ENCODE results near the gene TCEANC2.

TCEANC2 gene

DNA sequence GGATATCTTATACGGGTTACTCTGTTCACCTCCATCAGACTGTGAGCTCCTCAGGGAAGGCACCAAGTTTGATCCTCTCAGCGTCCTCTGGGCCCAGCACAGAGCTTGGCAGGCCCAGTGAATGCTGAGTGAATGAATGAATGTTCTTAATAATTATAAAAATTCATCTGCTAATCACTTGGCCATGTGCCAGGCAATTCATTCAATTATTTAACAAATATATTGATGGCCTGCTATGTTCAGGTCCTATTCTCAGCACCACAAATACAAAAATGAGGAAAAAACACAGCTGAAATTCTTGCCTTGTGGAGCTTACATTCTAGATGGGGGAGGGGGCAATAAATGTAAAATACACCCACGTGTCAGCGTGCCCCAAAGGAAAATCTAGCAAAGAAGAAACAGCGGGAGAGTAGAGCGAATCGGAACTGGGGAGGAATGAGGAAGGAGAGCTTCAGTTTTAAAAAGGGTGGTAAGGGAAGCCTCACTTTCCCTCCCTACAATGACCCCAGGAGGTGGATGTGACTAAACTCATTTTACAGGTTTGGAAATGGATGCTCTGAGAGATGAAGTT is 83.6 kb downstream of the TCEANC2 start:
- H3K27ac ChIP-seq (ENCODE audit: low read depth, low read length, severe bottlenecking) = peak overlapping the region; percentile 95
- H3K4me1 ChIP-seq (ENCODE audit: control insufficient read depth, insufficient read depth, low read length, poor library complexity, severe bottlenecking) = peaks cover 30% of the 10 kb centered on the region
- H3K9me3 ChIP-seq (ENCODE audit: control insufficient read depth, low read length) = peaks cover 4% of the 10 kb centered on the region
- H3K36me3 ChIP-seq (ENCODE audit: control insufficient read depth, insufficient read depth, low read length) = no peaks in the 10 kb centered on the region
- no peak overlapping the region for H3K4me3 ChIP-seq (ENCODE audit: extremely low read depth, insufficient read depth, low read length, poor library complexity, severe bottlenecking)
- WGBS, 2 experiments (ENCODE audit: insufficient coverage in 2 of 2) = 64 to 91% methylated on average over 4 to 6 of the region's 7 CpGs

DNA sequence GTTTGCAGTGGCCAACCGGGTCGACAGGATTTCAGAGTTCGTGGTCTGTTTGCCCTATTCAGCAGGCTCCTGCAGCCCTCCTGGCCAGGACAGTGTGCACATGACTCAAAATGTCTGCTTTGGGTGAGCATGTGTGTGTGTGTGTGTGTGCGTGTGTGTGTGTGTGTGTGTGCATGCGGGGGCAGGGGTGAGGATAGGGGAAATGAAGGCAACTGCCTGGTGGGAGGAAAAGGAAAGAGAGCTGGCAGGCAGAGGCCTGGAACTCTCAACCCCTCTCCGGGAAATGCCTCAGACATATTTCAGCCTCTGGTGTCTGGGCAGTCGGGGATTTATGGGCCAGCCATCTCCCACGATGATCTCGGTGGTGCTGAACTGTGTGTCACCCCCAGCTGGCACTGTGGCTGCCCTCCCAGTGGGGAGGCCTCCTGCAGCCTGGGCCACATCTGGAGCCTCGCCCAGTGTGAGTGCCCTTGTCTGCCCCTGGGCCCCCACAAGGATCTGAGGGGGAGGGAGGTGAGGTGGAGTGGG is 84.2 kb downstream of the TCEANC2 start:
- peak overlapping the region; percentile 69 for H3K27ac ChIP-seq (ENCODE audit: low read depth, low read length, severe bottlenecking)
- H3K9me3 ChIP-seq (ENCODE audit: control insufficient read depth, low read length) = peaks cover 4% of the 10 kb centered on the region
- WGBS, 2 experiments (ENCODE audit: insufficient coverage in 2 of 2) = 61 to 64% methylated on average over 5 to 8 of the region's 10 CpGs
- H3K36me3 ChIP-seq (ENCODE audit: control insufficient read depth, insufficient read depth, low read length) = no peaks in the 10 kb centered on the region
- no peak overlapping the region for H3K4me3 ChIP-seq (ENCODE audit: extremely low read depth, insufficient read depth, low read length, poor library complexity, severe bottlenecking)
- H3K4me1 ChIP-seq (ENCODE audit: control insufficient read depth, insufficient read depth, low read length, poor library complexity, severe bottlenecking) = peaks cover 30% of the 10 kb centered on the region

DNA sequence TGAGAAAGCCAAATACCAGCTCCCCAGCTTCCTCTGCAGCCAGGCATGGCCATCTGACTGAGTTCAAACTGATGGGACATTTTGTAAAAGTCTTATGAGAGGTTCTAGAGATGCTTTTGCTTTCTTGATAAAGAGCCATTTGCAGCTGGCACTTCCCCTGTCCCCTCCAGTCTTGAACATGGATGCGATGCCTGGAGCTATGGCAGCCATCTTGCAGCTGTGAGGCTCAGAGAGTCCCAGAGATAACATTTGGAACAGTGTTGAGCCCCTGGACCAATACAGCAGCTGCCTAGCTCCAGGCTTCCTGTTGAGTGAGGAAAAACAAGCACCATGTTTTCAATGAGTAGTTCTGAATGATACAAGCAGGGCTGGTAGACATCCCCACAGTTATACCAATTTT is 85.6 kb downstream of the TCEANC2 start:
- Histone ChIP-seq H3K9me3 (ENCODE audit: control insufficient read depth, low read length) (peaks cover 4% of the 10 kb centered on the region), H3K27ac (ENCODE audit: low read depth, low read length, severe bottlenecking) (no peak overlapping the region), H3K4me3 (ENCODE audit: extremely low read depth, insufficient read depth, low read length, poor library complexity, severe bottlenecking) (no peak overlapping the region), H3K36me3 (ENCODE audit: control insufficient read depth, insufficient read depth, low read length) (no peaks in the 10 kb centered on the region), H3K4me1 (ENCODE audit: control insufficient read depth, insufficient read depth, low read length, poor library complexity, severe bottlenecking) (peaks cover 30% of the 10 kb centered on the region)
- WGBS, 2 experiments (ENCODE audit: insufficient coverage in 2 of 2) = 93 to 100% methylated on average over 1 of the region's 1 CpG

DNA sequence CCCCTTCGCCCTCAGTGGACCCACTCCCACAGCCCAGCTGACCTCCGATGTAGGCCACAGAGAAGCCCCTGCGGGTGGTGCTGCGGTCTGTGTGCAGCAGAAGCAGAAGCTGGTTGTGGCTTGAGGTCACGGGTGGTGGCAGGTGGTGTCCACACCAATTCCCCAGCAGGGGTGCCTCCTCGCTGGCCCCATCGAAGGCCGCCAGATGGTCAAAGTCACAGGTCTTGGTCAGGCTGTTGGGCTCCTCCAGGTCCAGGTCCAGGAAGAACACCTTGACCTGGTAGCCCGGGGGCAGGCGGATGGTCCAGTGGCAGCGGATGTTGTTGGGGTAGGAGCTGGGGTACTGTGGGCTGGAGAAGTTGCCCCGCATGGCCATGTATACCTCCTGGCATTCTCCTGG is 86.3 kb downstream of the TCEANC2 start:
- Histone ChIP-seq H3K27ac (ENCODE audit: low read depth, low read length, severe bottlenecking) (no peak overlapping the region), H3K36me3 (ENCODE audit: control insufficient read depth, insufficient read depth, low read length) (no peaks in the 10 kb centered on the region), H3K9me3 (ENCODE audit: control insufficient read depth, low read length) (peaks cover 4% of the 10 kb centered on the region), H3K4me3 (ENCODE audit: extremely low read depth, insufficient read depth, low read length, poor library complexity, severe bottlenecking) (no peak overlapping the region), H3K4me1 (ENCODE audit: control insufficient read depth, insufficient read depth, low read length, poor library complexity, severe bottlenecking) (peaks cover 30% of the 10 kb centered on the region)
- 98 to 100% methylated on average over 9 to 10 of the region's 12 CpGs for WGBS, 2 experiments (ENCODE audit: insufficient coverage in 2 of 2)

DNA sequence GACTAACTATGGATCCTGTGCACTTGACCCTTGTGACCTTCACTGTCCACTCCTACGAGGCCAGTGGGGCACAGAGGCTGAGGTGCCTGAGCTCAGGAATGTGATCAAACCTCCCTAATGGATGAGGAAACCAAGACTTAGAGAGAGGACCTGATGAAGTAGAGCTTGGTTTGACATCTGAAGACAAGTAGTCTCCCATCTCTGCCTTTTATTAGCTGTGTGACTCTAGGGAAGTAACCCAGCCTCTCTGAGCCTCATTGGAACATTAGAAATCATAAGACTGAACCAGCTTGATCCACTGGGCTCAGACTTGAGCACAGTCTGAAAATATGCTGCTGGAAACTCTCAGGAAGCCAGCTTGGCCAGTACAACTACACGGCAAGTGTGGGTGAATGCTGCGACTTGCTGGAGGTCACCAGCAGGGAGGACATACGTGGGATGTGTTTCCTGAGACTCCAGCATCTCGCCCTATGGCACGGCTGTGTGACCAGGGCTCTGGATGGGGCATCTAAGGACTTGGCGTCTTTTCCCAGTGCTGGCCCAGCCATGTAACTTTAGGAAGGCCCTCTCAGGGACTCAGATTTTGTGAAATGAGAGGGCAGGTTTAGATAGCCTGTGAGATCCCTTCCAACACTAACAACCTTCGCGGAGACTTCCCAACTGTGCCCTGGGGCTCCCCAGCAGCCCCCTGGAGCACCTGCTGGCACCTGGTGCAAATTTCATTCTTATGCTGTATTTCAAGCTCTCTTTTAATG is 88.9 kb downstream of the TCEANC2 start:
- no peak overlapping the region for H3K27ac ChIP-seq (ENCODE audit: low read depth, low read length, severe bottlenecking)
- no peaks in the 10 kb centered on the region for H3K36me3 ChIP-seq (ENCODE audit: control insufficient read depth, insufficient read depth, low read length)
- 80 to 85% methylated on average over 7 to 9 of the region's 9 CpGs for WGBS, 2 experiments (ENCODE audit: insufficient coverage in 2 of 2)
- no peak overlapping the region for H3K4me3 ChIP-seq (ENCODE audit: extremely low read depth, insufficient read depth, low read length, poor library complexity, severe bottlenecking)
- H3K4me1 ChIP-seq (ENCODE audit: control insufficient read depth, insufficient read depth, low read length, poor library complexity, severe bottlenecking) = peaks cover 9% of the 10 kb centered on the region
- peaks cover 4% of the 10 kb centered on the region for H3K9me3 ChIP-seq (ENCODE audit: control insufficient read depth, low read length)

DNA sequence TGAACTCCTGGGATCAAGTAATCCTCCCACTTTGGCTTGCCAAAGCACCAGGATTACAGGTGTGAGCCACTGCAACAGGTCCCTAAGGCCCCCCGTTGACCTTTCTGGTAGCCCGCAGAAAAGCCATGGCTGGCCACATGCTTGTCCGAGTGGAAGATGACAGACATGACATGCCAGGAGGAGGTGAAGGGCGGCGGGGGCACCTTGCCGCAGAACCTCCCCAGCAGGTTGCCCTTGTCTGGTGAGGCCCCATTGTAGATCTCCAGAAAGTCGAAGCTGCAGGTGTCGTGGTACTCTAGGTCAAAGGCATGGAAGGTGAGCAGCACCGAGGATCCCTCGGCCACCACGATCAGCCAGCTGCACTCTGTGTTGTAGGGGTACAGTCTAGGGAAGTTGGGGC is 91.0 kb downstream of the TCEANC2 start:
- no peak overlapping the region for H3K4me3 ChIP-seq (ENCODE audit: extremely low read depth, insufficient read depth, low read length, poor library complexity, severe bottlenecking)
- peaks cover under 1% of the 10 kb centered on the region for H3K9me3 ChIP-seq (ENCODE audit: control insufficient read depth, low read length)
- no peaks in the 10 kb centered on the region for H3K36me3 ChIP-seq (ENCODE audit: control insufficient read depth, insufficient read depth, low read length)
- 92 to 95% methylated on average over 6 to 11 of the region's 11 CpGs for WGBS, 2 experiments (ENCODE audit: insufficient coverage in 2 of 2)
- H3K4me1 ChIP-seq (ENCODE audit: control insufficient read depth, insufficient read depth, low read length, poor library complexity, severe bottlenecking) = no peaks in the 10 kb centered on the region
- H3K27ac ChIP-seq (ENCODE audit: low read depth, low read length, severe bottlenecking) = no peak overlapping the region

DNA sequence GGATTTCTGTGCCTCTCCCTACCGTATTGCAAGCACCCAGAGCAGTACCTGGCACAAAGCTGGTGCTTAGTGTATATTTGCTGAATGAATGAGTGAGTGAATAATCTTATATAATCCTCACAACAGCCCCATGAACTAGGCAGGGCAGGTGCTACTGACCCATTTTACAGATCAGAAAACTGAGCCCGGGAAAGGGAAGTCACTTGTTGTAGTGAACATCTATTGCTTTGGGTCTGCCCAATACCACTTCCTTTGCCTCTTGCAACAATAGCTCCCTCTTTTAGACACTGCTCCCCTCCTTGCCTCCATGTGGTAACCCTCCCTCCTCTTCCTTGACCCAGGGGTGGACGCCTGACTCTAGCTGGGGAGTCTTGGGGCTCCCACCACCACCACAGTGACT is 96.3 kb downstream of the TCEANC2 start:
- WGBS, 2 experiments (ENCODE audit: insufficient coverage in 2 of 2) = 100% methylated on average over 1 to 2 of the region's 3 CpGs
- no peak overlapping the region for H3K27ac ChIP-seq (ENCODE audit: low read depth, low read length, severe bottlenecking)
- peaks cover 4% of the 10 kb centered on the region for H3K4me1 ChIP-seq (ENCODE audit: control insufficient read depth, insufficient read depth, low read length, poor library complexity, severe bottlenecking)
- no peak overlapping the region for H3K4me3 ChIP-seq (ENCODE audit: extremely low read depth, insufficient read depth, low read length, poor library complexity, severe bottlenecking)
- no peaks in the 10 kb centered on the region for H3K36me3 ChIP-seq (ENCODE audit: control insufficient read depth, insufficient read depth, low read length)
- no peaks in the 10 kb centered on the region for H3K9me3 ChIP-seq (ENCODE audit: control insufficient read depth, low read length)

DNA sequence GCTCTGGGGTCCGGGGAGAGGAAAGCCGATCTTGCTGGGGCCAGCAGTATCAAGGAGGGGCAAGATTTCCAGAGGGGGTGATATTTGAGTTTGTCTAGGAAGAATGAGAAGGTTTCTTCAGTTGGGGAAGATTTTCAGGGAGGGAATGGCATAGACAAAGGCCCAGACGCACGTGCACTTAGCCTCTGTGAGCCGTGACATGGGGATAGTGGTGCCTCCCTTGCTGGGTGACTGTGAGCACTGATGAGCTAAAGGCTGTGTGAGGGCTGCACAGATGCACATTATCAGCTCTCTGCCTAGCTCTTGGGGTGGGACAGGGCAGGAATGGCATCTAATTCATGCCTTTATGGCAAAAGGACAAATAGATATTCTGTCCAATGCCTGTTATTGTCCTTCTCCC is 97.6 kb downstream of the TCEANC2 start:
- Histone ChIP-seq H3K4me1 (ENCODE audit: control insufficient read depth, insufficient read depth, low read length, poor library complexity, severe bottlenecking) (peaks cover 4% of the 10 kb centered on the region), H3K4me3 (ENCODE audit: extremely low read depth, insufficient read depth, low read length, poor library complexity, severe bottlenecking) (no peak overlapping the region), H3K36me3 (ENCODE audit: control insufficient read depth, insufficient read depth, low read length) (no peaks in the 10 kb centered on the region), H3K9me3 (ENCODE audit: control insufficient read depth, low read length) (no peaks in the 10 kb centered on the region), H3K27ac (ENCODE audit: low read depth, low read length, severe bottlenecking) (no peak overlapping the region)
- 86 to 89% methylated on average over 5 of the region's 5 CpGs for WGBS, 2 experiments (ENCODE audit: insufficient coverage in 2 of 2)

DNA sequence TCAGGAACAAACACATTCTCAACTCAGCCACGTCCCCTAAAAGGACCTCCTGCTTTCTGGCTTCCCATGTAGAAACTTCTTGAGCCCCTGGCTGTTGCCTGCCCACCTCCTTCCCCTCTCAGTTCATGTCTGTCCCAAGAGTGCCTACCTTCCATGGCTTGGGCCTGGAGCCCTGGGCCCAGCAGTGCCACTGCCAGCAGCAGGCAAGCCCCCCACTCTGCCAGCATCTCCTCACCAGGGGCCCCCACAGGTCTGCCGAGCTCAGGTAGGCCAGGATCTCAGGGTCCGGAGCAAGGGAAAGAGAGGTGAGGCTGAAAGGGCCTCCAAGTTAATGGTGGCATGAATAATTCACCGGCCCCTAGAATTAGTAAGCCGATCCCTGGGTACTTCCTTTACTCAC is 99.3 kb downstream of the TCEANC2 start, which contains the start of gene CDCP2:
Gene CDCP2 (minus strand): TSS at position 305 of the 400 bp plus-strand sequence. CDS start 78 bp downstream, at position 227.
- peak within 1 kb of the TSS; percentile 23 for H3K27ac ChIP-seq (ENCODE audit: low read depth, low read length, severe bottlenecking)
- H3K36me3 ChIP-seq (ENCODE audit: control insufficient read depth, insufficient read depth, low read length) = no peaks in the 10 kb centered on the region
- WGBS, 2 experiments (ENCODE audit: insufficient coverage in 2 of 2) = 95 to 100% methylated on average over 4 to 5 of the region's 5 CpGs
- H3K9me3 ChIP-seq (ENCODE audit: control insufficient read depth, low read length) = no peaks in the 10 kb centered on the region
- H3K4me3 ChIP-seq (ENCODE audit: extremely low read depth, insufficient read depth, low read length, poor library complexity, severe bottlenecking) = no peak within 1 kb of the TSS
- H3K4me1 ChIP-seq (ENCODE audit: control insufficient read depth, insufficient read depth, low read length, poor library complexity, severe bottlenecking) = peaks cover 4% of the 10 kb centered on the region

DNA sequence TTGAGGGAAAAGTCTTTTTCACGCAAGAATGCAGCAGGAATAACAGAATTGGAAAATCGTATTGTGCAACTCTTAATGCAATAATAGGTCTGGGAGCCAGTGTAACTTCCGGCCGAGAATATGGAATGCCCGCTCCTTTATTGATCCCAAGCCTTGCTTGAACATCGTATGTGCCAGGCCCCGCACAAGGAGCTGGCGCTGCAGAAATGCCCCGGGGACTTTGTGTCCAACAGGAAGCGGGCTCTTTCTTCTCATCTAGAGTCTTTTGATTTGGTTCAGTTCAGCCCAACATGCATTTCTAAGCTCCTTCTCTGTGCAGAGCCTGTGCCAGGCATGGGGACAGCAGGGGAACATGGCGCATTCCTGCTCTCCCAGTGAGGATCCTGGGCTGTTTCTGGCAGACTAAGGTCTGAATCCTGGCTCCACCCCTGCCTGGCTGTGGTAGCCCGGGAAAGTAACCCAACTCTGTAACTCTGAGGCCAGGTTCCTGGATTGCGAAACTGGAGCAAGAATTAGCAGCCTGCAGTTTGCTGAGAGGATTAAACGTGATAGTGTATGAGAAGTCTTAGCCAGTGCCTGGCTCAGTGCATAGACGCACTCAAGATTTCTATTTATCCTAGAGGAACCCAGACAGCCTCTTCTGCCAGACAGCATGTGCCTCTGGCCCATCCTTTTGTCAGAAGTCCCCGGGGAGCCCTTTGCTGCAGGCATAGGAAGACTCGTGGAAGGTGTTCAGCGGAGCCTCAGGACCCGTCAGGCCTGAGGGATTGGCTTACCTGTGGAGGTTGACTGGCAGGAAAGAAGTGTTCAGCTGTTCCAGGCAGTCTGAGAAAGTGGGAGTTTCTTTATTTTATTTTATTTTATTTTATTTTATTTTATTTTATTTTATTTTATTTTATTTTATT is 100.4 kb downstream of the TCEANC2 start:
- Histone ChIP-seq H3K9me3 (ENCODE audit: control insufficient read depth, low read length) (no peaks in the 10 kb centered on the region), H3K36me3 (ENCODE audit: control insufficient read depth, insufficient read depth, low read length) (no peaks in the 10 kb centered on the region), H3K27ac (ENCODE audit: low read depth, low read length, severe bottlenecking) (peak overlapping the region; percentile 23), H3K4me3 (ENCODE audit: extremely low read depth, insufficient read depth, low read length, poor library complexity, severe bottlenecking) (no peak overlapping the region), H3K4me1 (ENCODE audit: control insufficient read depth, insufficient read depth, low read length, poor library complexity, severe bottlenecking) (peaks cover 4% of the 10 kb centered on the region)
- WGBS, 2 experiments (ENCODE audit: insufficient coverage in 2 of 2) = 80 to 81% methylated on average over 14 to 16 of the region's 19 CpGs

All from mesodermal cell (in vitro differentiated cells).